Hepatocyte (in vitro differentiated cells): ENCODE data around the gene TMED10.

Experiments
- CTCF ChIP-seq: fragments of 200-600 bp; sonication (generic); IDR thresholded peaks from 2 replicates; pipeline ENCODE4 v1.5.1; 2016; ENCODE audit warnings: antibody characterized with exemption, mild to moderate bottlenecking; ENCODE audit not compliant: poor library complexity
- EZH2 ChIP-seq: fragments of 200-600 bp; sonication (generic); IDR thresholded peaks from 2 replicates; pipeline ENCODE4 v1.6.1; 2016; ENCODE audit warnings: antibody characterized with exemption, mild to moderate bottlenecking, borderline replicate concordance
- EZH2phosphoT487 ChIP-seq: fragments of 200-600 bp; sonication (generic); IDR thresholded peaks from one replicate; pipeline ENCODE4 v1.6.1; 2018; ENCODE audit warnings: antibody characterized with exemption, mild to moderate bottlenecking, low read depth, moderate library complexity; ENCODE audit not compliant: unreplicated experiment, severe bottlenecking

- TF ChIP-seq CTCF (no peak), EZH2phosphoT487 (no peak), EZH2 (no peak)
Measured at GRCh38 chr14:75138492-75138891, 37.9 kb downstream of the TMED10 start.
